ENCODE measurements around the gene TTLL12.

Gene TTLL12

GRCh38 chr22:43118953-43119458 is 67.9 kb downstream of the TTLL12 start:
- no peak for DNase-seq (ENCODE audit: low read depth in 1 of 2, low spot score in 1 of 2)
- H3K4me3 ChIP-seq (replicated peaks; ENCODE audit: insufficient read depth, low read length) = no peak overlapping the region
- TF ChIP-seq REST (IDR thresholded peaks at IDR 0.05; ENCODE audit: insufficient replicate concordance, low read depth) = no peak
- no peak overlapping the region for H3K27ac ChIP-seq (replicated peaks)
- no peaks in the 10 kb centered on the region for H3K27me3 ChIP-seq (ENCODE audit: insufficient read depth, poor library complexity, severe bottlenecking)

GRCh38 chr22:43118024-43118849 is 68.7 kb downstream of the TTLL12 start:
- no peak overlapping the region for H3K4me3 ChIP-seq (replicated peaks; ENCODE audit: insufficient read depth, low read length)
- TF ChIP-seq SPI1 (IDR thresholded peaks at IDR 0.05; ENCODE audit: borderline replicate concordance, low read depth) (peak; percentile 66; the same call in 1 of the 2 replicates), REST (IDR thresholded peaks at IDR 0.05; ENCODE audit: insufficient replicate concordance, low read depth) (no peak)
- TF ChIP-seq, protein P1, sequence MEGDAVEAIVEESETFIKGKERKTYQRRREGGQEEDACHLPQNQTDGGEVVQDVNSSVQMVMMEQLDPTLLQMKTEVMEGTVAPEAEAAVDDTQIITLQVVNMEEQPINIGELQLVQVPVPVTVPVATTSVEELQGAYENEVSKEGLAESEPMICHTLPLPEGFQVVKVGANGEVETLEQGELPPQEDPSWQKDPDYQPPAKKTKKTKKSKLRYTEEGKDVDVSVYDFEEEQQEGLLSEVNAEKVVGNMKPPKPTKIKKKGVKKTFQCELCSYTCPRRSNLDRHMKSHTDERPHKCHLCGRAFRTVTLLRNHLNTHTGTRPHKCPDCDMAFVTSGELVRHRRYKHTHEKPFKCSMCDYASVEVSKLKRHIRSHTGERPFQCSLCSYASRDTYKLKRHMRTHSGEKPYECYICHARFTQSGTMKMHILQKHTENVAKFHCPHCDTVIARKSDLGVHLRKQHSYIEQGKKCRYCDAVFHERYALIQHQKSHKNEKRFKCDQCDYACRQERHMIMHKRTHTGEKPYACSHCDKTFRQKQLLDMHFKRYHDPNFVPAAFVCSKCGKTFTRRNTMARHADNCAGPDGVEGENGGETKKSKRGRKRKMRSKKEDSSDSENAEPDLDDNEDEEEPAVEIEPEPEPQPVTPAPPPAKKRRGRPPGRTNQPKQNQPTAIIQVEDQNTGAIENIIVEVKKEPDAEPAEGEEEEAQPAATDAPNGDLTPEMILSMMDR (IDR thresholded peaks at IDR 0.05; ENCODE audit: insufficient read depth, low read length) = no peak
- DNase-seq (ENCODE audit: low read depth in 1 of 2, low spot score in 1 of 2) = no peak
- H3K27me3 ChIP-seq (ENCODE audit: insufficient read depth, poor library complexity, severe bottlenecking) = no peaks in the 10 kb centered on the region
- H3K27ac ChIP-seq (replicated peaks) = peak overlapping the region; percentile 18

DNA sequence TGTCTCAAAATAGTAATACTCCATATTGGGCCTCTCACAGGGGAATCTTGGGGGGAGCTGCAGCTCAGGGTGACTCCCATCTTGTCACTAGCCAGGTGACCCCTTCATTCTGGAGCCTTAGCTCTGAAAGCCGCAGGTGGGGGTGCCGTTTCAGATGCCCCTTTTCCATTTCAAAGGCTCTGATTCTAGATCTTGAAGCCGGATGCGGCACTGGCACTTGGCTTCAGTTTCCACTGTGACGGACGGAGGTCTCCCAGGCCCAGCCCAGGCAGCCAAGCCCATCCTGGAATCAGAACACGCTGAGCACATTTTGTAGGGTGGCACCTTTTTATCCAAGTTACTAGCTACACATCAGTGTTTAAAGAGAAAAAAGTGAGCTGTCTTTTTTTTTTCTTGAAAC is 70.0 kb downstream of the TTLL12 start:
- no peak for DNase-seq (ENCODE audit: low read depth in 1 of 2, low spot score in 1 of 2)
- no peak overlapping the region for H3K4me3 ChIP-seq (replicated peaks; ENCODE audit: insufficient read depth, low read length)
- no peak for TF ChIP-seq POLR2AphosphoS5 (IDR thresholded peaks at IDR 0.05; ENCODE audit: low read depth)
- TF ChIP-seq, protein P1 (IDR thresholded peaks at IDR 0.05; ENCODE audit: insufficient read depth, low read length) = no peak
- no peak for TF ChIP-seq SPI1 (IDR thresholded peaks at IDR 0.05; ENCODE audit: borderline replicate concordance, low read depth)
- no peak for TF ChIP-seq GABPA (IDR thresholded peaks at IDR 0.05; ENCODE audit: low read depth)
- TF ChIP-seq REST (IDR thresholded peaks at IDR 0.05; ENCODE audit: insufficient replicate concordance, low read depth) = no peak
- H3K27me3 ChIP-seq (ENCODE audit: insufficient read depth, poor library complexity, severe bottlenecking) = no peaks in the 10 kb centered on the region
- peak overlapping the region; percentile 64; the same call in 1 of the 2 replicates for H3K27ac ChIP-seq (replicated peaks)

Data from HL-60 (cell line).